DMS53 (cell line): ENCODE results near the gene TMEM187.
A peak's percentile ranks its signal among the peaks of the same experiment; 100 is the strongest.
"Not testable (repeated sequence)": the region's sequence is repeated elsewhere in the genome, so short reads cannot be mapped to it uniquely, and the experiment has no call there.

Experiments used
- DNase-seq: peaks from one replicate; lab custom pipeline; 2025; lab: John Stamatoyannopoulos, UW

TMEM187 gene

GRCh38 chrX:153971450-153972367, 845 bp upstream of the TMEM187 start, which contains the start of gene HCFC1:
TSS of gene HCFC1 (minus strand) at chrX:153971818. CDS start at chrX:153970840, 978 bp downstream.
- peak; percentile 94 for DNase-seq

GRCh38 chrX:153973127-153974002, 811 bp downstream of the TMEM187 start:
- DNase-seq: peak; percentile 55

- DNase-seq: no peak
Measured at GRCh38 chrX:153974003-153974725, 1.6 kb downstream of the TMEM187 start.

GRCh38 chrX:153974726-153975286, 2.3 kb downstream of the TMEM187 start:
- no peak for DNase-seq

GRCh38 chrX:153980394-153980793, 7.8 kb downstream of the TMEM187 start:
- not testable (repeated sequence) for DNase-seq

GRCh38 chrX:153981231-153981630, 8.7 kb downstream of the TMEM187 start:
- DNase-seq: no peak

GRCh38 chrX:153981771-153982533, 9.4 kb downstream of the TMEM187 start:
- no peak for DNase-seq

GRCh38 chrX:153983321-153983801, 10.8 kb downstream of the TMEM187 start:
- DNase-seq: no peak

GRCh38 chrX:153984351-153985178, 12.0 kb downstream of the TMEM187 start:
- no peak for DNase-seq

GRCh38 chrX:153988493-153988892, 15.9 kb downstream of the TMEM187 start:
- DNase-seq: no peak

GRCh38 chrX:153989973-153990655, 17.6 kb downstream of the TMEM187 start:
- DNase-seq: no peak

- no peak for DNase-seq
Measured at GRCh38 chrX:153991013-153991580, 18.5 kb downstream of the TMEM187 start.

- no peak for DNase-seq
Measured at GRCh38 chrX:153992180-153992579, 19.6 kb downstream of the TMEM187 start.

- no peak for DNase-seq
Measured at GRCh38 chrX:153993079-153993478, 20.5 kb downstream of the TMEM187 start.

GRCh38 chrX:153993978-153994377, 21.4 kb downstream of the TMEM187 start:
- DNase-seq: no peak

GRCh38 chrX:153994398-153994797, 21.8 kb downstream of the TMEM187 start:
- not testable (repeated sequence) for DNase-seq

- no peak for DNase-seq
Measured at GRCh38 chrX:153995504-153995903, 22.9 kb downstream of the TMEM187 start.

- no peak for DNase-seq
Measured at GRCh38 chrX:153999359-154000037, 26.9 kb downstream of the TMEM187 start.
